ENCODE data around the gene SLC16A1.
"Not testable (repeated sequence)": the region's sequence is repeated elsewhere in the genome, so short reads cannot be mapped to it uniquely, and the experiment has no call there.

Gene SLC16A1

GRCh38 chr1:112926858-112927257 is 29.1 kb downstream of the SLC16A1 start:
- DNase-seq (ENCODE audit: low read depth in 3 of 3) = no peak

- no peak for DNase-seq (ENCODE audit: low read depth in 3 of 3)
Measured at GRCh38 chr1:112925015-112925414, 31.0 kb downstream of the SLC16A1 start.

GRCh38 chr1:112923959-112924349 is 32.0 kb downstream of the SLC16A1 start:
- DNase-seq (ENCODE audit: low read depth in 3 of 3) = no peak

- no peak for DNase-seq (ENCODE audit: low read depth in 3 of 3)
Measured at GRCh38 chr1:112923234-112923958, 32.6 kb downstream of the SLC16A1 start.

GRCh38 chr1:112911506-112912220 is 44.3 kb downstream of the SLC16A1 start:
- no peak for DNase-seq (ENCODE audit: low read depth in 3 of 3)

GRCh38 chr1:112909847-112910246 is 46.1 kb downstream of the SLC16A1 start:
- no peak for DNase-seq (ENCODE audit: low read depth in 3 of 3)

GRCh38 chr1:112906150-112906698 is 49.8 kb downstream of the SLC16A1 start:
- no peak for DNase-seq (ENCODE audit: low read depth in 3 of 3)

- no peak for DNase-seq (ENCODE audit: low read depth in 3 of 3)
Measured at GRCh38 chr1:112905395-112906149, 50.4 kb downstream of the SLC16A1 start.

GRCh38 chr1:112904831-112905261 is 51.1 kb downstream of the SLC16A1 start:
- DNase-seq (ENCODE audit: low read depth in 3 of 3) = no peak

GRCh38 chr1:112904071-112904830 is 51.7 kb downstream of the SLC16A1 start:
- DNase-seq (ENCODE audit: low read depth in 3 of 3) = peak; percentile 28 to 52 (median 49)

- no peak for DNase-seq (ENCODE audit: low read depth in 3 of 3)
Measured at GRCh38 chr1:112902221-112902620, 53.8 kb downstream of the SLC16A1 start.

GRCh38 chr1:112901387-112901786 is 54.6 kb downstream of the SLC16A1 start:
- DNase-seq (ENCODE audit: low read depth in 3 of 3) = no peak

- DNase-seq (ENCODE audit: low read depth in 3 of 3) = no peak
Measured at GRCh38 chr1:112896783-112897182, 59.2 kb downstream of the SLC16A1 start.

GRCh38 chr1:112894561-112895011 is 61.4 kb downstream of the SLC16A1 start:
- no peak for DNase-seq (ENCODE audit: low read depth in 3 of 3)

GRCh38 chr1:112894010-112894292 is 62.0 kb downstream of the SLC16A1 start:
- no peak for DNase-seq (ENCODE audit: low read depth in 3 of 3)

- DNase-seq (ENCODE audit: low read depth in 3 of 3) = no peak
Measured at GRCh38 chr1:112893288-112894009, 62.5 kb downstream of the SLC16A1 start.

GRCh38 chr1:112889906-112890305 is 66.1 kb downstream of the SLC16A1 start:
- not testable (repeated sequence) for DNase-seq (ENCODE audit: low read depth in 3 of 3)

GRCh38 chr1:112889052-112889768 is 66.8 kb downstream of the SLC16A1 start:
- no peak for DNase-seq (ENCODE audit: low read depth in 3 of 3)

GRCh38 chr1:112888630-112889029 is 67.4 kb downstream of the SLC16A1 start:
- no peak for DNase-seq (ENCODE audit: low read depth in 3 of 3)

- no peak for DNase-seq (ENCODE audit: low read depth in 3 of 3)
Measured at GRCh38 chr1:112887599-112888283, 68.3 kb downstream of the SLC16A1 start.

Data from stimulated activated CD4-positive, alpha-beta T cell treated with anti-CD3 and anti-CD28 coated beads, TNF-alpha, amount 100 ng/mL, for 24 hours (primary cell).